ENCODE data around the gene FOXA2. TPM values are rescaled to one million over a fixed set of nuclear protein-coding genes. Genes with fewer than 3 reads are reported as not detected.

Gene FOXA2
- total and polyA plus RNA-seq, 2 of the 13 experiments (the other 11 are each of a cell fraction or from before 2014, with no cell fraction given) = 8.8 to 12.2 TPM

- TF ChIP-seq RNF219 (CRISPR knock-in tag; IDR thresholded peaks at IDR 0.05) (no peak), ZBTB33 (CRISPR knock-in tag; IDR thresholded peaks at IDR 0.05) (peak; percentile 35; the same call in 1 of the 2 replicates), ZKSCAN5 (CRISPR knock-in tag; IDR thresholded peaks at IDR 0.05) (peak; percentile 46), ZNF335 (CRISPR knock-in tag; IDR thresholded peaks at IDR 0.05) (no peak; the same call in 1 of the 2 replicates), ZNF773 (CRISPR knock-in tag; IDR thresholded peaks at IDR 0.05; ENCODE audit: borderline replicate concordance) (0 out of 2 replicates have a peak, but pooled peaks have one; percentile 3), RELA (CRISPR knock-in tag; IDR thresholded peaks at IDR 0.05) (peak; percentile 19; the same call in 1 of the 2 replicates), RFX3 (CRISPR knock-in tag; IDR thresholded peaks at IDR 0.05) (no peak), ZNF556 (CRISPR knock-in tag; IDR thresholded peaks at IDR 0.05; ENCODE audit: borderline replicate concordance) (no peak; the same call in 1 of the 2 replicates), FOXO4 (CRISPR knock-in tag; conservative IDR thresholded peaks at IDR 0.05) (peak; percentile 95; the same call in 1 of the 2 replicates), MYNN (CRISPR knock-in tag; IDR thresholded peaks at IDR 0.05; ENCODE audit: low read depth) (no peak; the same call in 1 of the 2 replicates), CREM (IDR thresholded peaks at IDR 0.05) (no peak), CREM (CRISPR knock-in tag; IDR thresholded peaks at IDR 0.05) (peak; percentile 33; the same call in 1 of the 2 replicates), PRDM15 (CRISPR knock-in tag; IDR thresholded peaks at IDR 0.05) (no peak; the same call in 1 of the 2 replicates), ZBTB38 (CRISPR knock-in tag; IDR thresholded peaks at IDR 0.05) (no peak), GATA4 (IDR thresholded peaks at IDR 0.05; ENCODE audit: borderline replicate concordance, low read depth) (no peak), ZNF543 (CRISPR knock-in tag; IDR thresholded peaks at IDR 0.05) (no peak), MAZ (IDR thresholded peaks at IDR 0.05; ENCODE audit: borderline replicate concordance, low read depth, low read length) (no peak), MAZ (CRISPR knock-in tag; IDR thresholded peaks at IDR 0.05; ENCODE audit: low read depth) (no peak), EZH2 (conservative IDR thresholded peaks at IDR 0.05; ENCODE audit: low read depth, low read length) (no peak), PAF1 (CRISPR knock-in tag; IDR thresholded peaks at IDR 0.05) (no peak), ZIK1 (CRISPR knock-in tag; IDR thresholded peaks at IDR 0.05; ENCODE audit: borderline replicate concordance, low read depth) (0 out of 2 replicates have a peak, but pooled peaks have one; percentile 28)
Observed at GRCh38 chr20:22582964-22583772, 1.2 kb downstream of the FOXA2 start (continued).
